HG03175 (cell line): ENCODE data around the gene ADGRA1.
"Not testable (repeated sequence)": the region's sequence is repeated elsewhere in the genome, so short reads cannot be mapped to it uniquely, and the experiment has no call there.

Experiments used
- ATAC-seq: cut with Tn5 transposase; IDR thresholded peaks from one replicate; pipeline ENCODE4 v1.9.1; 2021; ENCODE audit warnings: mild to moderate bottlenecking, moderate library complexity; ENCODE audit not compliant: unreplicated experiment

Gene ADGRA1

GRCh38 chr10:133087679-133088178 lies at the start of gene ADGRA1:
Gene ADGRA1, plus strand, starts transcription at chr10:133087924. Its CDS starts 986 bp downstream, at chr10:133088910.
- ATAC-seq: no peak

- no peak for ATAC-seq
These were observed 49.5 kb upstream of the ADGRA1 start for GRCh38 chr10:133038036-133038823.

GRCh38 chr10:133039107-133039802 lies 48.5 kb upstream of the ADGRA1 start:
- no peak for ATAC-seq

GRCh38 chr10:133039803-133040165 lies 47.9 kb upstream of the ADGRA1 start:
- no peak for ATAC-seq

GRCh38 chr10:133040198-133040597 lies 47.5 kb upstream of the ADGRA1 start:
- ATAC-seq: no peak

GRCh38 chr10:133041101-133041500 lies 46.6 kb upstream of the ADGRA1 start:
- ATAC-seq: no peak

- no peak for ATAC-seq
These were observed 45.7 kb upstream of the ADGRA1 start for GRCh38 chr10:133042061-133042460.

- no peak for ATAC-seq
These were observed 44.9 kb upstream of the ADGRA1 start for GRCh38 chr10:133042816-133043215.

- no peak for ATAC-seq
These were observed 44.0 kb upstream of the ADGRA1 start for GRCh38 chr10:133043541-133044225.

GRCh38 chr10:133044401-133044811 lies 43.3 kb upstream of the ADGRA1 start:
- ATAC-seq: no peak

- no peak for ATAC-seq
These were observed 42.0 kb upstream of the ADGRA1 start for GRCh38 chr10:133045556-133046389.

- no peak for ATAC-seq
These were observed 41.3 kb upstream of the ADGRA1 start for GRCh38 chr10:133046390-133046765.

- no peak for ATAC-seq
These were observed 40.1 kb upstream of the ADGRA1 start for GRCh38 chr10:133047526-133048123.

- ATAC-seq: no peak
These were observed 39.5 kb upstream of the ADGRA1 start for GRCh38 chr10:133048266-133048665.

GRCh38 chr10:133048926-133049325 lies 38.8 kb upstream of the ADGRA1 start:
- no peak for ATAC-seq

- no peak for ATAC-seq
These were observed 38.1 kb upstream of the ADGRA1 start for GRCh38 chr10:133049639-133050038.

GRCh38 chr10:133050371-133050770 lies 37.4 kb upstream of the ADGRA1 start:
- ATAC-seq: no peak

- no peak for ATAC-seq
These were observed 35.6 kb upstream of the ADGRA1 start for GRCh38 chr10:133052076-133052475.

GRCh38 chr10:133053527-133054133 lies 34.1 kb upstream of the ADGRA1 start:
- ATAC-seq: not testable (repeated sequence)

- no peak for ATAC-seq
These were observed 32.3 kb upstream of the ADGRA1 start for GRCh38 chr10:133055470-133055869.
